ENCODE results near the gene ITPRID2.
A peak's percentile ranks its signal among the peaks of the same experiment; 100 is the strongest.

ITPRID2 gene

GRCh38 chr2:181887045-181887444, 4.5 kb upstream of the ITPRID2 start:
- in situ Hi-C loops (cut with HindIII; ENCODE audit: low pct_unique_long_range_greater_than_20kb, low sequenced_read_pairs), result no loop called here
- TF ChIP-seq JUND (IDR thresholded peaks at IDR 0.05; ENCODE audit: low read depth), result no peak

GRCh38 chr2:181889776-181890175, 1.8 kb upstream of the ITPRID2 start:
- no peak for DNase-seq (ENCODE audit: low read depth in 1 of 2, low spot score in 1 of 2)
- no peak for TF ChIP-seq JUND (IDR thresholded peaks at IDR 0.05; ENCODE audit: low read depth)
- in situ Hi-C loops (cut with HindIII; ENCODE audit: low pct_unique_long_range_greater_than_20kb, low sequenced_read_pairs), result no loop called here

More at GRCh38 chr2:181887045-181887444, 4.5 kb upstream of the ITPRID2 start:
- no peak for DNase-seq (ENCODE audit: low read depth in 1 of 2, low spot score in 1 of 2)

GRCh38 chr2:181890271-181890670, 1.3 kb upstream of the ITPRID2 start:
- in situ Hi-C loops (cut with HindIII; ENCODE audit: low pct_unique_long_range_greater_than_20kb, low sequenced_read_pairs), result no loop called here
- no peak for TF ChIP-seq JUND (IDR thresholded peaks at IDR 0.05; ENCODE audit: low read depth)
- no peak for DNase-seq (ENCODE audit: low read depth in 1 of 2, low spot score in 1 of 2)

- no peak for TF ChIP-seq JUND (IDR thresholded peaks at IDR 0.05; ENCODE audit: low read depth)
- in situ Hi-C loops (cut with HindIII; ENCODE audit: low pct_unique_long_range_greater_than_20kb, low sequenced_read_pairs), result no loop called here
- peak; percentile 44 to 82 for DNase-seq (ENCODE audit: low read depth in 1 of 2, low spot score in 1 of 2)
Measured at GRCh38 chr2:181891966-181892798, 652 bp downstream of the ITPRID2 start.

GRCh38 chr2:181892799-181893435, 1.4 kb downstream of the ITPRID2 start:
- no peak for TF ChIP-seq JUND (IDR thresholded peaks at IDR 0.05; ENCODE audit: low read depth)
- DNase-seq (ENCODE audit: low read depth in 1 of 2, low spot score in 1 of 2), result no peak
- in situ Hi-C loops (cut with HindIII; ENCODE audit: low pct_unique_long_range_greater_than_20kb, low sequenced_read_pairs), result no loop called here

- DNase-seq (ENCODE audit: low read depth in 1 of 2, low spot score in 1 of 2), result no peak
- in situ Hi-C loops (cut with HindIII; ENCODE audit: low pct_unique_long_range_greater_than_20kb, low sequenced_read_pairs), result no loop called here
- no peak for TF ChIP-seq JUND (IDR thresholded peaks at IDR 0.05; ENCODE audit: low read depth)
Measured at GRCh38 chr2:181894381-181894780, 2.9 kb downstream of the ITPRID2 start.

- in situ Hi-C loops (cut with HindIII; ENCODE audit: low pct_unique_long_range_greater_than_20kb, low sequenced_read_pairs), result no loop called here
- TF ChIP-seq JUND (IDR thresholded peaks at IDR 0.05; ENCODE audit: low read depth), result no peak
- DNase-seq (ENCODE audit: low read depth in 1 of 2, low spot score in 1 of 2), result no peak
Measured at GRCh38 chr2:181895818-181896217, 4.3 kb downstream of the ITPRID2 start.

- TF ChIP-seq JUND (IDR thresholded peaks at IDR 0.05; ENCODE audit: low read depth), result no peak
- no peak for DNase-seq (ENCODE audit: low read depth in 1 of 2, low spot score in 1 of 2)
- in situ Hi-C loops (cut with HindIII; ENCODE audit: low pct_unique_long_range_greater_than_20kb, low sequenced_read_pairs), result no loop called here
Measured at GRCh38 chr2:181896286-181896685, 4.8 kb downstream of the ITPRID2 start.

GRCh38 chr2:181900007-181900651, 8.6 kb downstream of the ITPRID2 start:
- no peak for DNase-seq (ENCODE audit: low read depth in 1 of 2, low spot score in 1 of 2)
- no peak for TF ChIP-seq JUND (IDR thresholded peaks at IDR 0.05; ENCODE audit: low read depth)
- in situ Hi-C loops (cut with HindIII; ENCODE audit: low pct_unique_long_range_greater_than_20kb, low sequenced_read_pairs), result no loop called here

- in situ Hi-C loops (cut with HindIII; ENCODE audit: low pct_unique_long_range_greater_than_20kb, low sequenced_read_pairs), result no loop called here
- no peak for DNase-seq (ENCODE audit: low read depth in 1 of 2, low spot score in 1 of 2)
- TF ChIP-seq JUND (IDR thresholded peaks at IDR 0.05; ENCODE audit: low read depth), result no peak
Measured at GRCh38 chr2:181902625-181903024, 11.1 kb downstream of the ITPRID2 start.

- in situ Hi-C loops (cut with HindIII; ENCODE audit: low pct_unique_long_range_greater_than_20kb, low sequenced_read_pairs), result no loop called here
- DNase-seq (ENCODE audit: low read depth in 1 of 2, low spot score in 1 of 2), result peak in 1 of 2 experiments; percentile 31
- no peak for TF ChIP-seq JUND (IDR thresholded peaks at IDR 0.05; ENCODE audit: low read depth)
Measured at GRCh38 chr2:181904022-181904632, 12.6 kb downstream of the ITPRID2 start.

- in situ Hi-C loops (cut with HindIII; ENCODE audit: low pct_unique_long_range_greater_than_20kb, low sequenced_read_pairs), result no loop called here
- no peak for TF ChIP-seq JUND (IDR thresholded peaks at IDR 0.05; ENCODE audit: low read depth)
- DNase-seq (ENCODE audit: low read depth in 1 of 2, low spot score in 1 of 2), result no peak
Measured at GRCh38 chr2:181907057-181907456, 15.5 kb downstream of the ITPRID2 start.
